IPS DF 6.9 (cell line): ENCODE data around the gene GMPPA.

ENCODE experiments used
- DNase-seq: peaks from one replicate; pipeline ENCODE4 v3.0.0-alpha.2; 2013; ENCODE audit warnings: low read depth, low spot score
- H3K27ac ChIP-seq: one replicate; pipeline ENCODE4 v1.5.1; 2013; ENCODE audit warnings: low read length, control low read depth
- H3K27me3 ChIP-seq: 2 replicates; pipeline ENCODE4 v1.6.1; 2013; ENCODE audit warnings: mild to moderate bottlenecking, low read length; ENCODE audit not compliant: control insufficient read depth, insufficient read depth
- H3K36me3 ChIP-seq: 2 replicates; pipeline ENCODE4 v1.6.1; 2013; ENCODE audit warnings: low read length; ENCODE audit not compliant: control insufficient read depth, insufficient read depth
- H3K4me1 ChIP-seq: 2 replicates; pipeline ENCODE4 v1.6.1; 2013; ENCODE audit warnings: low read length; ENCODE audit not compliant: control insufficient read depth, insufficient read depth
- H3K4me3 ChIP-seq: 2 replicates; pipeline ENCODE4 v1.5.1; 2013; ENCODE audit warnings: mild to moderate bottlenecking, low read length
- H3K9me3 ChIP-seq: 2 replicates; pipeline ENCODE4 v1.6.1; 2013; ENCODE audit warnings: low read length, inconsistent platforms; ENCODE audit not compliant: control insufficient read depth, insufficient read depth
- WGBS: extraction: QIAGEN DNeasy Blood & Tissue Kit; methylation state at CpG from one replicate; pipeline ENCODE4 v1.1.7; 2013; ENCODE audit warnings: mixed read lengths, missing lambda C conversion rate; ENCODE audit not compliant: insufficient read length, insufficient coverage; 5-methylcytosine and 5-hydroxymethylcytosine counted together

Gene GMPPA

DNA sequence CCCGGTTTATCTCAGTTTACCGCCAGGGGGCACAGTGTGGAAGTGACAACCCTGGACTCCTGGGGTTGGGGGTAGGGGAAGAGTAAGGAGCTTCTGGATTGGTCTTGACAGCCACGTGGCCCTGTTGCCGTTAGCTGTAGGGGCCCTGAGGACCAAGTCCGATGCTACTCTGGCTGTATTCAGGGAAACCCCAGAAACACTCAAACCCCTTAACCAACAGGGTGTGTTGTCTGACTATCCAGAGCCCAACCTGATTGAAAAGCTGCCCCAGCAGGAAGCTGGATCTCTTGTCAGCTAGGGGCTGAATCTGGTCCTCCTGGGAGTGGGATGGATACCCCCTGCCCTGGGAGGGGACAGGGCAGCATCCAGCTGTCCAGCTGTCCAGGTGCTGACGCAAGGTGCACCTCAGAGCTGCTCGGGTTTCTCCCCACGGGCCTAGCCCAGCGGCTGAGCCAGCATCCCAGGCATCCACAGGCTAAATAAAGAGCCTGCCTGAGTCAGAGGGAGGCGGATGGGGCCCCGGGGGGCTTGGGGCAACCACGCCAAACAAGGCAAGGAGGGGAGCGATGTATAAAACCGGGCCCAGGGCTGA, 3.1 kb upstream of the GMPPA start:
- no peak for DNase-seq

DNA sequence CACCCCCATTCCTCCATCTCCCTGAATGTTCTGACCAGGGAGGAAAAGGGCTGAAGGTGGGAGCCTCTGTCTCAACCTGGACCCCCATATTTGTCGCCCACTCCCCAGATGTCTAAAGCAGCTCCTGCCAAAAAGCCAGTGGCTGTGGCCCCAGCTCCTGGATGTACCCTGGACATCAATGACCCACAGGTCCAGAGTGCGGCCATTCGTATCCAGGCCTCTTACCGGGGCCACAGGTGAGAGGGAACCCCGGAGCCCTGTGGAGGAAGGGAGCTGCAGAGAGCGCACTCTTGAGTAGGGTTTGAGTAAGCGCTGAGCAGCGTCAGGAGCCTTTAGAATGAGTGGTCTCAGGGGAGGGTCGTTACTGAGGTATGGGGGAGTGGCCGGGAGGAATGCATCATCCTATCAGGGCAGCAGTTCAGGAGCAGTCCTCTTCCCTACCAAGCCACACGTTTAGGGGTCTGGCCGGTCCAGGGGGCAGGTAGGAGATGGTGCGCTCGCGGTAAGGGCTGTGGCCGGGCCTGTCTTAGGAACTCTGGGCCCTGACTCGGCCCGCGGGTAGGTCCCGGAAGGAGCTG, 2.4 kb upstream of the GMPPA start:
- no peak for DNase-seq
- Histone ChIP-seq H3K4me3 (no peak overlapping the region), H3K27ac (no peak overlapping the region), H3K4me1 (peaks cover 10% of the 10 kb centered on the region), H3K36me3 (no peaks in the 10 kb centered on the region; the same call in 1 of the 2 replicates), H3K9me3 (no peaks in the 10 kb centered on the region), H3K27me3 (peaks cover 4% of the 10 kb centered on the region; the same call in 1 of the 2 replicates)
- WGBS, result no CpG with 5 or more reads among the region's 20 CpGs

More for the DNA sequence above, 3.1 kb upstream of the GMPPA start:
- Histone ChIP-seq H3K4me3 (no peak overlapping the region), H3K27me3 (peaks cover 4% of the 10 kb centered on the region; the same call in 1 of the 2 replicates), H3K27ac (no peak overlapping the region), H3K9me3 (no peaks in the 10 kb centered on the region), H3K36me3 (no peaks in the 10 kb centered on the region; the same call in 1 of the 2 replicates), H3K4me1 (peaks cover 10% of the 10 kb centered on the region)
- WGBS, result no CpG with 5 or more reads among the region's 14 CpGs

DNA sequence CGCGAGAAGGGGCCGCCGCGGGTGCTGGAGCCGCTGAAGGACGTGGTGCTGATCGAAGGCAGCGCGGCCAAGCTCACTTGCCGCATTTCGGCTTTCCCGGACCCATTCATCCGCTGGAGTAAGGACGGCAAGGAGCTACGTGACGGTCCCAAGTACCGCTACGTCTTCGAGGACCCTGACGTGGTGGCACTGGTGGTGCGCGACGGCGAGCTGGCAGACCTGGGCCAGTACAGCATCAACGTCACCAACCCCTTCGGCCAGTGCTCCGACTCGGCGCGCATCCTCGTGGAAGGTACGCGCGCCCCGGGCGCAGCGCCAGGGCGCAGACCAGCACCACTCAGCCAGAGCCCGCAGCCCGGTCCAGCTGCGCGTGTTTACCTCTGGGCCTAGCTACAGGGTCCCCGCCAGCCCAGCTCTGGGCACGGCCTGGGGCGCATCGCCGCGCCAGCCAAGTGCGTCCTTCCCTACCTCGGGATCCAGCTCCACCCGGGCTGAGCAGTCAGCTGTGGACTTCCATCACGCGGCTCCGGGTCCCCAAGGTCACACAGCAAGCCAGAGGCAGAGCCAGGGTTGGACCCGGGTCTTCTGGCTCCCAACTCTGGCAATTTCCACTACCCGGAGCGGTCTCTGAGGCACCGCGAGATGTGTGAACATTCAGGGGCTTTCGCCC, 1.7 kb upstream of the GMPPA start:
- H3K4me3 ChIP-seq, result no peak overlapping the region; the same call in 1 of the 2 replicates
- no peak for DNase-seq
- no peaks in the 10 kb centered on the region; the same call in 1 of the 2 replicates for H3K36me3 ChIP-seq
- H3K4me1 ChIP-seq, result peaks cover 10% of the 10 kb centered on the region
- no peaks in the 10 kb centered on the region for H3K9me3 ChIP-seq
- H3K27me3 ChIP-seq, result peaks cover 4% of the 10 kb centered on the region; the same call in 1 of the 2 replicates
- no CpG with 5 or more reads among the region's 61 CpGs for WGBS
- no peak overlapping the region for H3K27ac ChIP-seq

DNA sequence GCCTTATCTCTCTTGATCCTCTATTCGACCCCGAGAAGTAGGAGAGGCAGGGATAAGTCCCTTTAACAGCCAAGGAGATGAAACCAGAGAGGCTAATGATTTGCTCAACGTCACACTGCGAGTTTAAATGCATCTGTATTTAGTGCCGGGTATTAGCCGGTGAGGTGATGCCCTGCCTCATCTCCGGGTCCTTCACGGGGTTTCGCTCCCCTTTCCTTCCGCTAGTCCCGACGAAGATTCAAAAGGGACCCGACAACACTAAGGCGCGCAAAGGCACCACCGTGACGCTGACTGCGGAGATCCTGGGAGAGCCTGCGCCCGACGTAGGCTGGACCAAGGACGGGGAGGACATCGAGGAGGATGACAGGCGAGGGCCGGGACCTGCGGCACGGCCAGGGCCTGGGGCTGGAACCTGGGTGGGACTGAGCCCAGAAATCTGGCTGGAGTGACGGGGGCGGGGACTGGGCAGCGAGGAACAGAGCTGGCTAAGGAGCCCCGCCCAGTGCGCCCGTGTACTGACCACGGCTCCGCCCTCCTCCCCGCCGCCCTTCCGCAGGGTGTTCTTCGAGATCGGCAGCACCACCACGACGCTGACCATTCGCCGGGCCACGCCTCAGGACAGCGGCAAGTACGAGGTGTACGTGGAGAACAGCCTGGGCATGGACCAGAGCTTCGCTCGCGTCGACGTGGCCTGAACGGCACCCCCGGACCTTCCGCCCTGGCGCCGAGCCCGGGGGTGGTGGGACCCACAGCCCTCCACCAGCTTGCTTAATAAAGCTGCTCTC, 1.0 kb upstream of the GMPPA start:
- Histone ChIP-seq H3K9me3 (no peaks in the 10 kb centered on the region), H3K4me1 (peaks cover 8% of the 10 kb centered on the region), H3K27me3 (peaks cover 4% of the 10 kb centered on the region; the same call in 1 of the 2 replicates), H3K36me3 (no peaks in the 10 kb centered on the region; the same call in 1 of the 2 replicates), H3K27ac (no peak overlapping the region), H3K4me3 (peak overlapping the region; percentile 55; the same call in 1 of the 2 replicates)
- DNase-seq, result no peak
- no CpG with 5 or more reads among the region's 59 CpGs for WGBS

DNA sequence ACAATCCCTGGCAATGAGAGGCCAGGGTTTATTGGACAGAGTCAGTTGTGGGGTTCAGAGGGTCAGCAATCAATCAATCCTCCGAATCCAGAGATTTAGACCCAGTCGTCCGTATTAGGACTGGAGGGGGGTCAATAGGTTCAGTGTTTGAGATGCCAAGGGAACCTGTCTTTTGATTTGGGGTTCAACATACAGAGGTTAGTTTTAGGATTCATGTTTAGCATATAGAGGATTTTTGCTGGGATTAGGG, 292 bp downstream of the GMPPA start:
- Histone ChIP-seq H3K9me3 (no peaks in the 10 kb centered on the region), H3K36me3 (peaks cover 6% of the 10 kb centered on the region), H3K4me3 (peak overlapping the region; percentile 70; the same call in 1 of the 2 replicates), H3K4me1 (peaks cover 8% of the 10 kb centered on the region), H3K27ac (no peak overlapping the region), H3K27me3 (peaks cover 4% of the 10 kb centered on the region; the same call in 1 of the 2 replicates)
- no peak for DNase-seq
- WGBS, result no CpG with 5 or more reads among the region's 3 CpGs

DNA sequence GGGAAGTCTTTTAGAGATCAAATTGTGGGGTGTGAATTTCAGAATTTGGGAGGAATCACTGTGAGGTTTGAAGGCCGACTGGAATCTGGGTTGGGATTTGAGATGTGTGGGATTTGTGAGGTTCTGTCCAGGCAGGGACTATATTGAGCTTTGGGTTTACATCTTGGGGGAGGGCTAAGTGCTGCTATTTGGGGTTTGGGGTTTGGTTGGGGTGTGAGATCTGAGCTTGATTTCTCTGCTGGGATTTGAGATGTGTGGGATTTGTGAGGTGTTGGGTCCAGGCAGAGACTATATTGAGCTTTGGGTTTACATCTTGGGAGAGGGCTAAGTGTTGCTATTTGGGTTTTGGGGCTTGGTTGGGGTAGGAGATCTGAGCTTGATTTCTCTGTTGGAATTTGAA, 864 bp downstream of the GMPPA start:
- no peak overlapping the region for H3K27ac ChIP-seq
- peaks cover 4% of the 10 kb centered on the region; the same call in 1 of the 2 replicates for H3K27me3 ChIP-seq
- no peak for DNase-seq
- H3K4me3 ChIP-seq, result no peak overlapping the region
- peaks cover 10% of the 10 kb centered on the region for H3K36me3 ChIP-seq
- no peaks in the 10 kb centered on the region for H3K9me3 ChIP-seq
- peaks cover 9% of the 10 kb centered on the region for H3K4me1 ChIP-seq
- no CpG with 5 or more reads among the region's 1 CpG for WGBS

DNA sequence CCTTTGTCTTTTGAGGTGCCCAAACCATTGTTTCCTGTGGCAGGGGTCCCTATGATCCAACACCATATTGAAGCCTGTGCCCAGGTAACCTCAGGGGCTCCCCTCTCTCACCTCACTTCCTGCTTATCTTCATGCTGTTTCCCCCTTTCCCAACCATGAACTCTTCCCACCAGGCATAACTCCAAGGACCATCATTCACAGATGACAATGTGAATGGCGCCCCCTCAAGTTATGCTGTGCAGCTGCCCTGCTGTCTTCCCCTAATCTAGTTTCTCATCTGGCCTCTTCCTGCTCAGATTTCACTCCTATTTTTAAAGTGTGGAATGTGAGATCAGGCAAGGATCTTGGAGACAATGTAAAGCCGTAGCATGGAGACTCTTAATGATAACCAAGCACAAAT, 1.4 kb downstream of the GMPPA start:
- no CpG with 5 or more reads among the region's 2 CpGs for WGBS
- peaks cover 8% of the 10 kb centered on the region for H3K4me1 ChIP-seq
- no peak for DNase-seq
- peaks cover 10% of the 10 kb centered on the region for H3K36me3 ChIP-seq
- H3K27ac ChIP-seq, result no peak overlapping the region
- no peaks in the 10 kb centered on the region for H3K9me3 ChIP-seq
- peaks cover 4% of the 10 kb centered on the region; the same call in 1 of the 2 replicates for H3K27me3 ChIP-seq
- H3K4me3 ChIP-seq, result no peak overlapping the region

DNA sequence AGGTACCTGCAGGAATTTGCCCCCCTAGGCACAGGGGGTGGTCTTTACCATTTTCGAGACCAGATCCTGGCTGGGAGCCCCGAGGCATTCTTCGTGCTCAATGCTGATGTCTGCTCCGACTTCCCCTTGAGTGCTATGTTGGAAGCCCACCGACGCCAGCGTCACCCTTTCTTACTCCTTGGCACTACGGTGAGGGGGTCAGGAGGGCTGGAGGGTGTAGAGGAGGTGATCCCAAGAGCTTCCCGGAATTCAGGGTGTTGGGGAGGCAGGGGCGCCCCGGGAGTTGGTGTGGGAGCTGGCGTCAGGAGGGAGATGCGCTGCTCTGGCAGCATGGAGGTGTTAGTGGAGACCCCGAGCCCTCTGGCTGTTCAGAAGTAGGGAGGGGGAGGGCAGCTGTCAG, 3.2 kb downstream of the GMPPA start:
- Histone ChIP-seq H3K9me3 (no peaks in the 10 kb centered on the region), H3K36me3 (peaks cover 10% of the 10 kb centered on the region), H3K4me3 (no peak overlapping the region), H3K27ac (no peak overlapping the region), H3K27me3 (peaks cover 1% of the 10 kb centered on the region; the same call in 1 of the 2 replicates), H3K4me1 (peaks cover 10% of the 10 kb centered on the region)
- no peak for DNase-seq
- WGBS, result no CpG with 5 or more reads among the region's 14 CpGs

DNA sequence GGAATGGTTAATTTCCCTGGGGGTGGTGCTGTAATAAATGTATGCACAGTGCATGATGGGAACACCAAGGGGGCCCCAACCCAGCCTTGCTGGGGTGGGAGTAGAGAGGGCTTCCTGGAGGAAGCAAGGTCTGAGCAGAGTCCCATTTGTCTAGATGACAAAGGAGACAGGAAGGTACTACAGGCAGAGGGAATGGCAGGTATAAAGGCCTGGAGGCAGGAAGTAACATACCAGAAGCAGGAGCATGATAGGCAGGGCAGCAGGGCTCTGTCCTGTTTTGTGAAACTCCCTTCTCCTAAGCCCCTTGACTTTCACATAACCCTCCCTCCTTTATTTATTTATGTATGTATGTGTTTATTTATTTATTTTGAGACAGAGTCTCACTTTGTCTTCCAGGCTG, 3.9 kb downstream of the GMPPA start:
- H3K4me1 ChIP-seq, result peaks cover 14% of the 10 kb centered on the region

DNA sequence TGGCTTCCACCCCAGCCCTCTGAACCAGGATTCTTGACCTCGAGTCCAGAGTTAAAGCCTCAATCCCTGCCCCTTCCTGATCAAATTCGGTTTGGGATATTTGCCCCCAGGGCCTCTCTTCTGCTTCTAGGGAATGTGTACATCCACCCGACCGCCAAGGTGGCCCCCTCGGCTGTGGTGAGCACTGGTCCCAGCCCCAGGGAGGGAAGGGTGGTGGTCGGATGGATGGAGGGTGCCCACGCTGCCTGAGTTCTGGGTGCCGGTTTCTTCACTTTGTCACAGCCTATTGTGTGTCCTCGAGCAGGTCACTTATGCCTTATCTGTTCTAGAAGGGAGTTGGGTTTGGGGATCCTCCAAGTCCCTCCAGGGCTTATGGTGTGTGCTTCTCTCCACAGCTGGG, 6.9 kb downstream of the GMPPA start:
- H3K27me3 ChIP-seq, result no peaks in the 10 kb centered on the region
- no peak overlapping the region for H3K4me3 ChIP-seq
- no peak overlapping the region for H3K27ac ChIP-seq
- H3K9me3 ChIP-seq, result no peaks in the 10 kb centered on the region
- H3K36me3 ChIP-seq, result peaks cover 10% of the 10 kb centered on the region
- no CpG with 5 or more reads among the region's 9 CpGs for WGBS
- DNase-seq, result no peak
- H3K4me1 ChIP-seq, result peaks cover 25% of the 10 kb centered on the region

More for the DNA sequence above, 3.9 kb downstream of the GMPPA start:
- Histone ChIP-seq H3K4me3 (no peak overlapping the region), H3K36me3 (peaks cover 10% of the 10 kb centered on the region), H3K27ac (no peak overlapping the region), H3K27me3 (no peaks in the 10 kb centered on the region; the same call in 1 of the 2 replicates), H3K9me3 (no peaks in the 10 kb centered on the region)
- DNase-seq, result no peak
